K562 (cell line): ENCODE results near the gene WWOX. TPM values are rescaled to one million over a fixed set of nuclear protein-coding genes. Genes with fewer than 3 reads are reported as not detected.

Source experiments
- ATAC-seq: fragments of 200-7000 bp; cut with Tn5 transposase; 3 replicates; pipeline ENCODE4 v1.9.1; 2020; ENCODE audit warnings: moderate library complexity
- BruUV-seq: library from RNA; stranded (reverse); fragments of 400-500 nt; replicated peaks from 2 replicates; lab custom pipeline; 2021; lab: Mats Ljungman, UMichigan
- CTCF ChIA-PET: fragments of 300-600 bp; formaldehyde crosslinking; extraction: SDS; loops from one replicate; lab custom pipeline; 2021; ENCODE audit warnings: low intra/inter-chr PET ratio; lab: Yijun Ruan, JAX
- POLR2A ChIA-PET: fragments of 300-600, 350-650 bp; sonication (Branson Sonifier 250); formaldehyde crosslinking; extraction: SDS; loops from one replicate; lab custom pipeline; 2021; ENCODE audit warnings: antibody characterized with exemption, inconsistent platforms; lab: Yijun Ruan, JAX
- DNase-seq, 4 experiments: peaks; one replicate each; pipeline versions ENCODE4 v3.0.0 to v3.0.0-alpha.2; 2011 to 2018; ENCODE audit warnings: low spot score in 3 of 4, mixed read lengths in 3 of 4; ENCODE audit errors: extremely low read depth in 1 of 4
- FAIRE-seq: peaks from 2 replicates; lab custom pipeline; 2011; peaks lifted over from hg19 to GRCh38; lab: Jason Lieb, UNC
- H2AFZ ChIP-seq: 2 replicates; pipeline ENCODE4 v1.6.0; 2011; ENCODE audit warnings: low read depth, low read length, control low read depth, inconsistent platforms
- H3K27ac ChIP-seq: fragments of 200-600 bp; 3 replicates; pipeline ENCODE4 v1.8.0; 2011; ENCODE audit warnings: low read depth, mild to moderate bottlenecking, control low read depth, inconsistent platforms, low read length, moderate library complexity, mixed read lengths; ENCODE audit errors: extremely low read depth
- H3K27me3 ChIP-seq, 2 experiments: fragments of 300-600 bp in 1 of 2; 2 replicates in 1 of 2; 3 replicates in 1 of 2; pipeline versions ENCODE4 v1.6.0 to v1.8.0; 2011; ENCODE audit warnings: inconsistent platforms in 2 of 2, low read length in 2 of 2, mild to moderate bottlenecking in 1 of 2, mixed read lengths in 1 of 2, moderate library complexity in 1 of 2; ENCODE audit not compliant: control insufficient read depth in 2 of 2, insufficient read depth in 2 of 2
- H3K36me3 ChIP-seq: fragments of 300-600 bp; 3 replicates; pipeline ENCODE4 v1.8.0; 2011; ENCODE audit warnings: mild to moderate bottlenecking, low read length, inconsistent platforms; ENCODE audit not compliant: control insufficient read depth, insufficient read depth
- H3K4me1 ChIP-seq, 2 experiments: fragments of 200-600 bp in 1 of 2; replicated peaks in 1 of 2; 2 replicates in 1 of 2; 3 replicates in 1 of 2; pipeline versions ENCODE4 v1.5.1 to v1.8.0; 2011; ENCODE audit warnings: inconsistent platforms in 2 of 2, low read length in 2 of 2, mild to moderate bottlenecking in 1 of 2, mixed read lengths in 1 of 2, moderate library complexity in 1 of 2; ENCODE audit not compliant: control insufficient read depth in 2 of 2, insufficient read depth in 2 of 2
- H3K4me2 ChIP-seq: 2 replicates; pipeline ENCODE4 v1.6.1; 2011; ENCODE audit warnings: low read length, control low read depth, inconsistent platforms, mixed read lengths; ENCODE audit not compliant: insufficient read depth
- H3K4me3 ChIP-seq: fragments of 200-600 bp; sonication (generic), shearing (Covaris generic); 2 replicates; pipeline ENCODE4 v1.5.1; 2016; ENCODE audit warnings: control low read depth, inconsistent platforms
- H3K79me2 ChIP-seq: fragments of 200-600 bp; 3 replicates; pipeline ENCODE4 v1.8.0; 2011; ENCODE audit warnings: low read length, inconsistent platforms; ENCODE audit not compliant: control insufficient read depth, insufficient read depth
- H3K9ac ChIP-seq, 2 experiments: 2 replicates each; pipeline versions ENCODE4 v1.6.0 to v1.6.1; 2011; ENCODE audit warnings: low read depth in 2 of 2, low read length in 2 of 2, control low read depth in 1 of 2, inconsistent platforms in 1 of 2, mild to moderate bottlenecking in 1 of 2, mixed read lengths in 1 of 2; ENCODE audit not compliant: insufficient read depth in 1 of 2
- H3K9me1 ChIP-seq: one replicate; pipeline ENCODE4 v1.6.0; 2011; ENCODE audit warnings: inconsistent platforms, mild to moderate bottlenecking, low read length, moderate library complexity; ENCODE audit not compliant: control insufficient read depth, insufficient read depth
- H3K9me3 ChIP-seq: replicated peaks from 2 replicates; pipeline ENCODE4 v1.5.1; 2011; ENCODE audit warnings: low read depth, low read length, inconsistent platforms; ENCODE audit not compliant: control insufficient read depth, insufficient read depth
- H4K20me1 ChIP-seq: replicated peaks from 2 replicates; pipeline ENCODE4 v1.6.1; 2011; ENCODE audit warnings: low read length, inconsistent platforms, mixed read lengths; ENCODE audit not compliant: control insufficient read depth, insufficient read depth
- E4F1 ChIP-seq: fragments of 250-450 bp; sonication (Bioruptor Pico); IDR thresholded peaks from 2 replicates; pipeline ENCODE4 v1.5.0; 2021; ENCODE audit warnings: mild to moderate bottlenecking, borderline replicate concordance
- GTF2B ChIP-seq: IDR thresholded peaks from 2 replicates; pipeline ENCODE4 v1.6.1; 2011; ENCODE audit not compliant: insufficient read length; ENCODE audit errors: extremely low read depth
- HMG20B ChIP-seq: fragments of 250-450 bp; sonication (Bioruptor Pico); IDR thresholded peaks from 2 replicates; pipeline ENCODE4 v1.5.0; 2021; ENCODE audit warnings: mild to moderate bottlenecking
- MCM3 ChIP-seq: fragments of 450-650 bp; IDR thresholded peaks from 2 replicates; pipeline ENCODE4 v1.6.1; 2016
- SLC30A9 ChIP-seq: fragments of 250-450 bp; sonication (Bioruptor Pico); IDR thresholded peaks from 2 replicates; pipeline ENCODE4 v1.8.0; 2022; ENCODE audit warnings: mild to moderate bottlenecking, moderate library complexity
- ZBTB34 ChIP-seq: fragments of 250-450 bp; sonication (Bioruptor Pico); IDR thresholded peaks from 2 replicates; pipeline ENCODE4 v1.8.0; 2021; ENCODE audit warnings: mild to moderate bottlenecking, moderate library complexity
- ZBTB49 ChIP-seq: sonication (generic); formaldehyde crosslinking; IDR thresholded peaks from 2 replicates; pipeline ENCODE4 v1.8.0; 2022; ENCODE audit warnings: missing genetic modification reagents, mild to moderate bottlenecking, borderline replicate concordance
- ZNF253 ChIP-seq: fragments of 250-450 bp; sonication (Bioruptor Pico); conservative IDR thresholded peaks from 2 replicates; pipeline ENCODE4 v1.6.1; 2021; ENCODE audit warnings: mild to moderate bottlenecking
- ZNF277 ChIP-seq: fragments of 250-450 bp; sonication (Bioruptor Pico); IDR thresholded peaks from 2 replicates; pipeline ENCODE4 v1.8.0; 2022; ENCODE audit warnings: inconsistent platforms, mild to moderate bottlenecking, moderate library complexity, borderline replicate concordance
- ZNF408 ChIP-seq: fragments of 250-450 bp; sonication (Bioruptor Pico); IDR thresholded peaks from 2 replicates; pipeline ENCODE4 v1.4.0; 2020; ENCODE audit warnings: low read depth, mild to moderate bottlenecking, moderate library complexity
- WGBS: fragments of 100-300 bp; shearing (Covaris generic); methylation state at CpG from one replicate; pipeline ENCODE4 v1.1.6; 2016; ENCODE audit warnings: low coverage, mixed read lengths; ENCODE audit not compliant: insufficient coverage; ENCODE audit errors: missing lambda C conversion rate; 5-methylcytosine and 5-hydroxymethylcytosine counted together
- in situ Hi-C: fragments of 300-500 bp; cut with MboI; formaldehyde crosslinking; loops from 4 replicates; pipeline ENCODE4 v1.15.0; 2018; ENCODE audit warnings: inconsistent platforms, mixed read lengths
- intact Hi-C: fragments of 100-400 bp; cut with micrococcal nuclease; formaldehyde crosslinking; loops from 2 replicates; pipeline ENCODE4 v1.14.2; 2022
- polyA plus RNA-seq, 8 experiments: library from polyadenylated mRNA; depleted of rRNA in 4 of 8; stranded (reverse) in 5 of 8; unstranded in 3 of 8; fragments of >200 nt; fragmentation: Nextera tagmentation in 2 of 8; fragmentation: Illumina TruSeq in 1 of 8; extraction: Ambion mirVana in 2 of 8; extraction: Trizol in 1 of 8; gene quantifications; 2 replicates each; pipeline versions ENCODE4 v1.2.1 to v1.2.3, GENCODE V29; 2011 to 2014; ENCODE audit warnings: inconsistent platforms in 1 of 8, missing spikeins in 1 of 8
- total RNA-seq, 7 experiments: library from RNA; depleted of rRNA in 6 of 7; stranded (reverse); fragments of >200 nt in 6 of 7; fragmentation: Illumina TruSeq in 2 of 7; extraction: Trizol in 2 of 7; gene quantifications; 2 replicates each; pipeline versions ENCODE4 v1.2.1 to v1.2.3, GENCODE V29; 2011 to 2021; ENCODE audit warnings: low replicate concordance in 1 of 7

The WWOX gene
- total and polyA plus RNA-seq, 9 of the 15 experiments (the other 6 are each of a cell fraction or from before 2014, with no cell fraction given) = 1.6 to 22.7 (median 8.1) TPM

- Histone ChIP-seq H3K27me3 (peaks cover 12 to 29% of the 10 kb centered on the region in 2 experiments), H3K9me3 (no peaks in the 10 kb centered on the region), H3K4me2 (no peak overlapping the region), H3K4me3 (no peak overlapping the region), H3K27ac (no peak overlapping the region), H3K79me2 (no peaks in the 10 kb centered on the region)
- no TSS peak for BruUV-seq
- intact Hi-C loops = no loop called here
- CTCF ChIA-PET = no interaction called here
- no peak for ATAC-seq
- FAIRE-seq = no peak
- DNase-seq = no peak
- TF ChIP-seq ZNF277 (CRISPR knock-in tag) (no peak), ZNF253 (CRISPR knock-in tag) (no peak), ZBTB34 (CRISPR knock-in tag) (no peak), ZBTB49 (CRISPR knock-in tag) (no peak), ZNF408 (CRISPR knock-in tag) (no peak), E4F1 (no peak), HMG20B (no peak), SLC30A9 (no peak), GTF2B (no peak), MCM3 (no peak)
- TF ChIP-seq, all 486 proteins: peak for 0
- no peaks in the 10 kb centered on the region for H3K36me3 ChIP-seq
- H3K9me1 ChIP-seq = no peaks in the 10 kb centered on the region
- in situ Hi-C loops = no loop called here
- no peaks in the 10 kb centered on the region; the same call in 1 of the 2 replicates for H4K20me1 ChIP-seq
- H3K4me1 ChIP-seq = no peaks in the 10 kb centered on the region
- no peak overlapping the region for H2AFZ ChIP-seq
- POLR2A ChIA-PET = interaction anchor here (0.6 kb wide), 2 partner anchors 36 to 1479 kb away, joined by 3 read pairs; no protein-coding TSS in a partner anchor
- no peak overlapping the region for H3K9ac ChIP-seq
- 5% methylated on average over 12 of the region's 12 CpGs for WGBS
Observed at GRCh38 chr16:78984887-78985464, 885.5 kb downstream of the WWOX start.
